Measurements from ENCODE around the gene RPP30. TPM values are rescaled to one million over a fixed set of nuclear protein-coding genes. Genes with fewer than 3 reads are reported as not detected.
A peak's percentile ranks its signal among the peaks of the same experiment; 100 is the strongest.
"Not testable (repeated sequence)": the region's sequence is repeated elsewhere in the genome, so short reads cannot be mapped to it uniquely, and the experiment has no call there.

RPP30 gene
- total RNA-seq, 1 donor, result 61.4 TPM

DNA sequence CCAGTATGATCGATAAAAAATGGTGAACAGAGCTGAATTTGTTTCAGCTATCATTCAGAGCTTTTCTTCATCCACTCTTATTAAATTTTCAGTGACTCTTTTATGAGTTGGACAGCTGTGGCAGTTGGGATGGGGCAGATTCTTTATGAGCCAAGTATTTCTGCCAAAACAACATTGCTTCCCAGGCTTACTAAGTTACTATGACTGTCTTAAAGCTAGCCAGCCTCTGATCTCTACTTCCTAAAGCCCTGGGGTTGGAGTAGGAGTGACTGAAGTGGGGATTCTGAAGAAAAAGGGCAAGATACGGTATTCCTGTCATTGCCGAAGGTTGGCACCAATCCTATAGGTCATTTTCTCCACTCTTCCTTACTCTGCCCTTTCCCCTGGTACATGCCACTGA lies 12.7 kb downstream of the RPP30 start:
- H3K4me3 ChIP-seq (ENCODE audit: low read depth, low read length), result no peak overlapping the region
- peak; percentile 45 for DNase-seq (ENCODE audit: low read depth)
- TF ChIP-seq, protein P1, sequence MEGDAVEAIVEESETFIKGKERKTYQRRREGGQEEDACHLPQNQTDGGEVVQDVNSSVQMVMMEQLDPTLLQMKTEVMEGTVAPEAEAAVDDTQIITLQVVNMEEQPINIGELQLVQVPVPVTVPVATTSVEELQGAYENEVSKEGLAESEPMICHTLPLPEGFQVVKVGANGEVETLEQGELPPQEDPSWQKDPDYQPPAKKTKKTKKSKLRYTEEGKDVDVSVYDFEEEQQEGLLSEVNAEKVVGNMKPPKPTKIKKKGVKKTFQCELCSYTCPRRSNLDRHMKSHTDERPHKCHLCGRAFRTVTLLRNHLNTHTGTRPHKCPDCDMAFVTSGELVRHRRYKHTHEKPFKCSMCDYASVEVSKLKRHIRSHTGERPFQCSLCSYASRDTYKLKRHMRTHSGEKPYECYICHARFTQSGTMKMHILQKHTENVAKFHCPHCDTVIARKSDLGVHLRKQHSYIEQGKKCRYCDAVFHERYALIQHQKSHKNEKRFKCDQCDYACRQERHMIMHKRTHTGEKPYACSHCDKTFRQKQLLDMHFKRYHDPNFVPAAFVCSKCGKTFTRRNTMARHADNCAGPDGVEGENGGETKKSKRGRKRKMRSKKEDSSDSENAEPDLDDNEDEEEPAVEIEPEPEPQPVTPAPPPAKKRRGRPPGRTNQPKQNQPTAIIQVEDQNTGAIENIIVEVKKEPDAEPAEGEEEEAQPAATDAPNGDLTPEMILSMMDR (IDR thresholded peaks at IDR 0.05; ENCODE audit: insufficient read depth, low read length), result no peak

DNA sequence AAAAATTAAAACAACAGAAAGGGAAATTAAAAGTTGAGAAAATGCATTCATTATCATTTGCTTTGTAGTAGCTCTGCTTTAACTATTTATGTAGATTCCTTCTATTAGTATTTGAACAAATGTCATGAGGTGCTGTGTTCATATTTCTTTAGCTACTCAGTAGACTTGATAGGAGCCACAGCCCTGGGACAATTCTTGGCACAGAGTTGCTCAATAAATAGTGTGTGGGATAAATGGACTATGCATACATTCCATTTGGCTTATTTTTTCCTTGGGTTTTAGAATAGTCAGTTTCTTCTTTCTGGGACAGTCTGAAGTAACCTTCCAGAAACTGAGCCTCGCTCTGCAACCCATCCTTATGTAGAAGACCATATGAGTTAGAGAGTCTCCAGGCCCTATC lies 13.4 kb downstream of the RPP30 start:
- no peak overlapping the region for H3K4me3 ChIP-seq (ENCODE audit: low read depth, low read length)
- TF ChIP-seq, protein P1 (IDR thresholded peaks at IDR 0.05; ENCODE audit: insufficient read depth, low read length), result no peak
- DNase-seq (ENCODE audit: low read depth), result peak; percentile 78

DNA sequence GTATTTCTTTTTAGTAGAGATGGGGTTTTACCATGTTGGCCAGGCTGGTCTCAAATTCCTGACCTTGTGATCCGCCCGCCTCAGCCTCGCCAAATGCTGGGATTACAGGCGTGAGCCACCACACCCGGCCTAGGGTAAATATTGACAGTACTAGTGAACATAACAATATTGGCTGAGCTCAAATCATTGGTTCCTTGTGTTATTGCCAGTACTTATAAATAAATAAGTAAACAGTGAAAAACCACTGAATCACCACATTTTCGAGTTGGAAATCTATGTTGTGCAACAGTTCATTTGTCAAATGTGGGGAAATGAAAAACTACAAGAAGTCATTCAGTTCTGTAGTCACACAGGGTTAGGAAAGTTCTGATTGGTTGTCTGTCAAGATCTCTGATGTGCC lies 15.8 kb downstream of the RPP30 start:
- no peak for DNase-seq (ENCODE audit: low read depth)
- TF ChIP-seq, protein P1 (IDR thresholded peaks at IDR 0.05; ENCODE audit: insufficient read depth, low read length), result no peak

DNA sequence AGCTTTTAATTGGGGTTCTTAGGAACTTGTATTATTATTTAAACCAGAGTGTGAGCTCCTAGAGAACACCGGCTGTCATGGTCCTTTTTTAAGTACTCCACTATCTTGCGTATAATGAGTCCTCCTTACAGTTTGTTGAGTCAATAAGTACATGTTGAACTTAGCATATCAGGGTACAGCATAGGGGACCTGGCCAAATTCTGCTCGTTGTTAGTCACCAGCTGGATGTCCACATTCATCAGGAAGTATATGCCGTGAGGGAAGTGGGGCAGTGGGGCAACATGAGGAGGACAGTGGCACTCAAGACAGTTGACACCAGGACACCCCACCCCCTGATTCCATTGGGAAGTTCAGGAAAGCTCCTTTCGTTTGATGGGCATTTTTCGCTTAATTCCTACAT lies 16.6 kb downstream of the RPP30 start:
- TF ChIP-seq, protein P1 (IDR thresholded peaks at IDR 0.05; ENCODE audit: insufficient read depth, low read length), result no peak
- H3K4me3 ChIP-seq (ENCODE audit: low read depth, low read length), result no peak overlapping the region
- no peak for DNase-seq (ENCODE audit: low read depth)

More for the DNA sequence above, 15.8 kb downstream of the RPP30 start:
- H3K4me3 ChIP-seq (ENCODE audit: low read depth, low read length), result no peak overlapping the region

DNA sequence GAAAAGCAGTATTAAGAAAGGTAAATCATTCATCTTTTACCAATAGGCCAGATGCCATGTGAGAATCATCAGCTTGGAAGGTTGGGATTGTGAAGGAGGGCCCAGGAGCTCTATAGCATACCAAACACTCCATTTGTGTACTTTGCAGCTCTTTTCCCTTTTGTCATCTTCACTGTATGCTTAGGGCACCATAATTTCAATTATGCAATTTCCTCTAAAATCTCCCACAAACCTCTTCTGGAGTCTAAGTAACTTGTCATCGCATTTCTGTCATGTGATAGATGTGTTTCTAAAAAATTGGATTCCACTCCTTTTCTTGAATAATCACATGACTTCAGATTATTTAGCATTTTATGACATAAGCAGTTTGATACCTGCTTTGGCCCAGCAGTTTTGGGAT lies 17.9 kb downstream of the RPP30 start:
- no peak overlapping the region for H3K4me3 ChIP-seq (ENCODE audit: low read depth, low read length)
- TF ChIP-seq, protein P1 (IDR thresholded peaks at IDR 0.05; ENCODE audit: insufficient read depth, low read length), result no peak
- no peak for DNase-seq (ENCODE audit: low read depth)

DNA sequence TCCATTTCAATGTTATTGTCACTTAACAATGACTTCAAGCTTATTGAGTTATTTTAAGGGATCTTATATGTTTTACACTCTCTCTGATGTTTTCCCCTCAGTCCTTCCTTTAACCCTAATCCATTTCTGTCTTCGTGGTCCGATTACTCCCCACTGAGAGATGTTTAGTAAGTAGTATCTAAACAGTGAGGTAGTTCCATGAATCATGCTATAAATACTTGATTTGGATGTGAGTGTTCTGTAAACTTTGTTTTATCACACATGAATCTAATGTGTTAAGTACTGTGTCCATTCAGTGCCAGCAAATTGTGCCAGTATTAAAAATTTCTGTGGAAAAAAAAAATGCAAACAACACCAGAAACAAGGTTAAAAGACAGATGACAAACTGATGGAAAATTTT lies 18.6 kb downstream of the RPP30 start:
- TF ChIP-seq, protein P1 (IDR thresholded peaks at IDR 0.05; ENCODE audit: insufficient read depth, low read length), result no peak
- H3K4me3 ChIP-seq (ENCODE audit: low read depth, low read length), result no peak overlapping the region
- no peak for DNase-seq (ENCODE audit: low read depth)

DNA sequence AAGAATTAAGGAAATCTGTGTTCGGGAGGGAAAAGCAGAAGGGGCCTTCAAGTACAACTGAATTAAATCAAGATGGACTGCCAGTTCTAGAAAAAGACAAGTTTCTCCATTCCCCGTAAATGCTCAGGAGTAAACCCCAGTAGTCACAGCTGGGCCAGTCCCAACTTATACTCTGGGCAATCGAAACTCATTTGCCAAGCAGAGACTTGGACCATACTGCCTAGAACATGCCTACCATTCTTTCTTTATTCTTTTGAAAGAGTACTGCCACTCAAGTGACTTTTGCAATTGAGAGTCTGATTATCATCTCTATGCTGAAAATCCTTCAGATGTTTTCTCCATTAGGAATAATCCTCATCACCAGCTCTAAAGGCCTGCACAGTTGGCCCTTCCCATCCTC lies 21.4 kb downstream of the RPP30 start:
- H3K4me3 ChIP-seq (ENCODE audit: low read depth, low read length), result no peak overlapping the region
- DNase-seq (ENCODE audit: low read depth), result no peak
- TF ChIP-seq, protein P1 (IDR thresholded peaks at IDR 0.05; ENCODE audit: insufficient read depth, low read length), result no peak

DNA sequence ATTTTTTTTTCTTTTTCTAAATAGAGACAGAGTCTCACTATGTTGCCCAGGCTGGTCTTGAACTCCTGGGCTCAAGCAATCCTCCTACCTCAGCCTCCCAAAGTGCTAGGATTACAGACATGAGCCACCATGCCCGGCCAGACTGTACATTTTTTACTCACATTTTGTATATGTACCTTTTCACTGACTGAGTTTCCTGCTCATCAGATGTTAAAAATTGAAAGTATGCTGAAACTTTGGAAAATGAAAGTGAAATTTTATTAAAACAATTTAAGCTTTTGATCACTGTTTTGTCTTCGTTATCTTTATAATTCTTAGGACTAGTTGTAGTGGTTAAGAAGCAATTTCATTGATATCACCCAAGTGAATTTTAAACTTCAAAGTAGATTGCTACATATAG lies 25.1 kb downstream of the RPP30 start:
- not testable (repeated sequence) for H3K4me3 ChIP-seq (ENCODE audit: low read depth, low read length); DNase-seq (ENCODE audit: low read depth)

All from fibroblast of the aortic adventitia (primary cell).